Fibroblast of peridontal ligament (primary cell): ENCODE results near the gene ARID1A.

Experiments
- DNase-seq: peaks from one replicate; pipeline ENCODE4 v3.0.0-alpha.2; 2010; ENCODE audit errors: extremely low read depth

ARID1A gene

GRCh38 chr1:26695356-26696118 lies at the start of gene ARID1A:
TSS of gene ARID1A (plus strand) at chr1:26696015. CDS start at chr1:26696404, 389 bp downstream.
- peak; percentile 96 for DNase-seq

GRCh38 chr1:26664802-26665201 lies 31.0 kb upstream of the ARID1A start:
- no peak for DNase-seq

- peak; percentile 31 for DNase-seq
Observed at GRCh38 chr1:26666855-26667254, 29.0 kb upstream of the ARID1A start.

- peak; percentile 63 for DNase-seq
Observed at GRCh38 chr1:26668106-26668786, 27.6 kb upstream of the ARID1A start.

GRCh38 chr1:26677306-26678115 lies 18.3 kb upstream of the ARID1A start:
- DNase-seq, result peak; percentile 62

- peak; percentile 43 for DNase-seq
Observed at GRCh38 chr1:26684763-26685508, 10.9 kb upstream of the ARID1A start.

- DNase-seq, result peak; percentile 55
Observed at GRCh38 chr1:26686795-26687194, 9.0 kb upstream of the ARID1A start.

- DNase-seq, result no peak
Observed at GRCh38 chr1:26689504-26689903, 6.3 kb upstream of the ARID1A start.

- DNase-seq, result no peak
Observed at GRCh38 chr1:26690157-26690556, 5.7 kb upstream of the ARID1A start.

GRCh38 chr1:26690576-26691031 lies 5.2 kb upstream of the ARID1A start:
- DNase-seq, result peak; percentile 47

GRCh38 chr1:26692211-26692792 lies 3.5 kb upstream of the ARID1A start:
- DNase-seq, result peak; percentile 97

GRCh38 chr1:26692793-26693490 lies 2.9 kb upstream of the ARID1A start:
- DNase-seq, result peak; percentile 98

- peak; percentile 27 for DNase-seq
Observed at GRCh38 chr1:26693599-26694572, 1.9 kb upstream of the ARID1A start.

GRCh38 chr1:26694638-26695355 lies 1.0 kb upstream of the ARID1A start:
- DNase-seq, result no peak

GRCh38 chr1:26696119-26696653 lies 371 bp downstream of the ARID1A start:
- no peak for DNase-seq

- DNase-seq, result no peak
Observed at GRCh38 chr1:26696654-26697430, 1.0 kb downstream of the ARID1A start.

- no peak for DNase-seq
Observed at GRCh38 chr1:26697431-26697977, 1.7 kb downstream of the ARID1A start.
